H1 (cell line): ENCODE data around the gene TFDP1. TPM values are rescaled to one million over a fixed set of nuclear protein-coding genes. Genes with fewer than 3 reads are reported as not detected.

Experiments
- CTCF ChIA-PET: fragments of 300-600 bp; sonication (Branson Sonifier 250); formaldehyde crosslinking; loops from one replicate; lab custom pipeline; 2021; ENCODE audit not compliant: partially characterized antibody; lab: Charles Lee
- POLR2A ChIA-PET: fragments of 300-600 bp; sonication (Branson Sonifier 250); formaldehyde crosslinking; loops from one replicate; lab custom pipeline; 2021; ENCODE audit warnings: inconsistent platforms; ENCODE audit not compliant: partially characterized antibody; lab: Charles Lee
- DNase-seq, 2 experiments: peaks; one replicate each; pipeline versions ENCODE4 v3.0.0 to v3.0.0-alpha.2; 2010 to 2022; ENCODE audit warnings: low spot score in 2 of 2, low read depth in 1 of 2, mixed read lengths in 1 of 2
- FAIRE-seq: peaks from 2 replicates; lab custom pipeline; 2011; peaks lifted over from hg19 to GRCh38; lab: Jason Lieb, UNC
- H2AFZ ChIP-seq: 2 replicates; pipeline ENCODE4 v1.8.1; 2012; ENCODE audit warnings: low read length, inconsistent platforms
- H2AK5ac ChIP-seq: 2 replicates; pipeline ENCODE4 v1.6.1; 2013; ENCODE audit warnings: low read depth, low read length
- H2BK120ac ChIP-seq: replicated peaks from 2 replicates; pipeline ENCODE3; 2013; ENCODE audit warnings: low read depth, low read length, inconsistent platforms
- H2BK12ac ChIP-seq: 2 replicates; pipeline ENCODE4 v1.6.1; 2013; ENCODE audit warnings: low read depth, low read length
- H2BK15ac ChIP-seq: 2 replicates; pipeline ENCODE4 v1.6.1; 2013; ENCODE audit warnings: low read length
- H2BK20ac ChIP-seq: 2 replicates; pipeline ENCODE4 v1.6.1; 2013; ENCODE audit warnings: low read length
- H2BK5ac ChIP-seq: 2 replicates; pipeline ENCODE4 v1.6.1; 2013; ENCODE audit warnings: low read depth, low read length
- H3K14ac ChIP-seq: 2 replicates; pipeline ENCODE4 v1.6.1; 2013; ENCODE audit warnings: inconsistent platforms; ENCODE audit not compliant: insufficient read length
- H3K18ac ChIP-seq: 2 replicates; pipeline ENCODE4 v1.6.1; 2013; ENCODE audit warnings: low read length; ENCODE audit errors: extremely low read depth
- H3K23ac ChIP-seq: 2 replicates; pipeline ENCODE4 v1.6.1; 2013; ENCODE audit warnings: inconsistent platforms; ENCODE audit not compliant: insufficient read length
- H3K23me2 ChIP-seq: 2 replicates; pipeline ENCODE4 v1.6.1; 2013; ENCODE audit warnings: low read depth, low read length
- H3K27ac ChIP-seq: 2 replicates; pipeline ENCODE4 v1.6.1; 2011; ENCODE audit warnings: low read depth, low read length, inconsistent platforms
- H3K27me3 ChIP-seq, 4 experiments: replicated peaks in 1 of 4; 1 replicate in 1 of 4; 2 replicates in 3 of 4; pipeline versions ENCODE4 v1.6.1 to v1.8.1; 2011 to 2013; ENCODE audit warnings: low read length in 3 of 4, mild to moderate bottlenecking in 3 of 4, inconsistent platforms in 2 of 4, mixed read lengths in 2 of 4, moderate library complexity in 1 of 4; ENCODE audit not compliant: control insufficient read depth in 3 of 4, insufficient read depth in 3 of 4; ENCODE audit errors: extremely low read depth in 1 of 4
- H3K36me3 ChIP-seq, 4 experiments: 2 replicates each; pipeline versions ENCODE4 v1.6.1 to v1.8.1; 2011 to 2013; ENCODE audit warnings: mild to moderate bottlenecking in 4 of 4, low read length in 3 of 4, moderate library complexity in 2 of 4, control low read depth in 1 of 4, inconsistent platforms in 1 of 4; ENCODE audit not compliant: insufficient read depth in 4 of 4, control insufficient read depth in 2 of 4
- H3K4ac ChIP-seq: replicated peaks from 2 replicates; pipeline ENCODE3; 2013; ENCODE audit warnings: low read length, low read depth, mixed read lengths, inconsistent platforms; ENCODE audit not compliant: insufficient read length
- H3K4me1 ChIP-seq, 4 experiments: replicated peaks in 1 of 4; 1 replicate in 1 of 4; 2 replicates in 3 of 4; pipeline versions ENCODE4 v1.6.1 to v1.8.1; 2011 to 2013; ENCODE audit warnings: low read length in 3 of 4, inconsistent platforms in 2 of 4, mixed read lengths in 1 of 4; ENCODE audit not compliant: insufficient read depth in 4 of 4, control insufficient read depth in 3 of 4
- H3K4me2 ChIP-seq, 2 experiments: 2 replicates each; pipeline versions ENCODE4 v1.6.1 to v1.8.1; 2011 to 2013; ENCODE audit warnings: low read depth in 2 of 2, low read length in 2 of 2, control low read depth in 1 of 2, inconsistent platforms in 1 of 2, mild to moderate bottlenecking in 1 of 2; ENCODE audit not compliant: insufficient read depth in 1 of 2
- H3K4me3 ChIP-seq, 4 experiments: fragments of 200-600, 300-600 bp in 1 of 4; sonication (generic), shearing (Covaris generic), sonication (Bioruptor Twin) in 1 of 4; 2 replicates each; pipeline versions ENCODE4 v1.5.1 to v1.8.1; 2011 to 2016; ENCODE audit warnings: low read length in 4 of 4, low read depth in 3 of 4, control low read depth in 2 of 4, inconsistent platforms in 2 of 4, mild to moderate bottlenecking in 2 of 4, mixed read lengths in 1 of 4, moderate library complexity in 1 of 4; ENCODE audit not compliant: insufficient read depth in 2 of 4; ENCODE audit errors: extremely low read depth in 1 of 4
- H3K56ac ChIP-seq: replicated peaks from 2 replicates; pipeline ENCODE3; 2013; ENCODE audit warnings: low read depth, mild to moderate bottlenecking, mixed read lengths, low read length, inconsistent platforms; ENCODE audit not compliant: insufficient read length
- H3K79me1 ChIP-seq: 2 replicates; pipeline ENCODE4 v1.6.1; 2013; ENCODE audit warnings: low read depth, low read length, control low read depth
- H3K79me2 ChIP-seq, 2 experiments: 2 replicates each; pipeline versions ENCODE4 v1.6.1 to v1.8.1; 2012 to 2013; ENCODE audit warnings: low read length in 2 of 2, mild to moderate bottlenecking in 2 of 2, inconsistent platforms in 1 of 2; ENCODE audit not compliant: insufficient read depth in 2 of 2, control insufficient read depth in 1 of 2
- H3K9ac ChIP-seq, 4 experiments: replicated peaks in 1 of 4; 1 replicate in 1 of 4; 2 replicates in 3 of 4; pipeline versions ENCODE4 v1.6.1 to v1.8.1; 2011 to 2013; ENCODE audit warnings: low read depth in 3 of 4, low read length in 3 of 4, control low read depth in 2 of 4, mild to moderate bottlenecking in 2 of 4, moderate library complexity in 2 of 4, inconsistent platforms in 1 of 4; ENCODE audit errors: extremely low read depth in 1 of 4
- H3K9me3 ChIP-seq, 2 experiments: 2 replicates each; pipeline versions ENCODE4 v1.6.1 to v1.8.1; 2012 to 2013; ENCODE audit warnings: mild to moderate bottlenecking in 2 of 2, moderate library complexity in 2 of 2, control low read depth in 1 of 2, inconsistent platforms in 1 of 2, low read depth in 1 of 2, low read length in 1 of 2, mixed read lengths in 1 of 2; ENCODE audit not compliant: insufficient read depth in 2 of 2
- H4K20me1 ChIP-seq, 2 experiments: replicated peaks in 1 of 2; 2 replicates each; pipeline versions ENCODE3 to v1.8.1; 2011 to 2013; ENCODE audit warnings: inconsistent platforms in 2 of 2, low read length in 2 of 2, mild to moderate bottlenecking in 1 of 2; ENCODE audit not compliant: insufficient read depth in 2 of 2, control insufficient read depth in 1 of 2
- H4K5ac ChIP-seq: 2 replicates; pipeline ENCODE4 v1.6.1; 2013; ENCODE audit warnings: low read length, low read depth, mixed read lengths, inconsistent platforms; ENCODE audit not compliant: insufficient read length
- H4K8ac ChIP-seq: 2 replicates; pipeline ENCODE4 v1.8.0; 2013; ENCODE audit warnings: mild to moderate bottlenecking, moderate library complexity, low read length, inconsistent platforms; ENCODE audit not compliant: insufficient read depth; ENCODE audit errors: extremely low read depth
- H4K91ac ChIP-seq: replicated peaks from 2 replicates; pipeline ENCODE3; 2013; ENCODE audit warnings: low read length, mixed read lengths, inconsistent platforms; ENCODE audit not compliant: insufficient read length
- CREB1 ChIP-seq: IDR thresholded peaks from 2 replicates; pipeline ENCODE4 v1.6.1; 2012; ENCODE audit warnings: inconsistent platforms
- KDM1A ChIP-seq: fragments of 200-600, 300-600 bp; sonication (generic); IDR thresholded peaks from 2 replicates; pipeline ENCODE4 v1.7.1; 2016; ENCODE audit warnings: mild to moderate bottlenecking, low read length, borderline replicate concordance
- NRF1 ChIP-seq: IDR thresholded peaks from 2 replicates; pipeline ENCODE4 v1.6.1; 2011; ENCODE audit warnings: mild to moderate bottlenecking, low read depth, low read length, improper control_type of control experiment
- RBBP5 ChIP-seq: IDR thresholded peaks from 2 replicates; pipeline ENCODE4 v1.7.1; 2012; ENCODE audit warnings: low read depth, mild to moderate bottlenecking, inconsistent platforms, low read length, moderate library complexity, borderline replicate concordance
- RNF2 ChIP-seq: fragments of 200-900, 300-1000 bp; sonication (generic); IDR thresholded peaks from 2 replicates; pipeline ENCODE4 v1.7.1; 2016; ENCODE audit warnings: borderline replicate concordance, low read depth, mild to moderate bottlenecking, antibody characterized with exemption, low read length; ENCODE audit not compliant: poor library complexity, severe bottlenecking; ENCODE audit errors: missing control alignments
- SIX5 ChIP-seq: IDR thresholded peaks from 2 replicates; pipeline ENCODE4 v1.6.1; 2011; ENCODE audit warnings: mild to moderate bottlenecking, low read depth, low read length
- SP2 ChIP-seq: IDR thresholded peaks from 2 replicates; pipeline ENCODE4 v1.6.1; 2012; ENCODE audit warnings: mild to moderate bottlenecking, low read length, inconsistent platforms
- TAF7 ChIP-seq: optimal IDR thresholded peaks from 2 replicates; pipeline ENCODE3; 2011; ENCODE audit warnings: low read depth, mild to moderate bottlenecking, inconsistent platforms, low read length, moderate library complexity, borderline replicate concordance
- TEAD4 ChIP-seq: IDR thresholded peaks from 2 replicates; pipeline ENCODE4 v1.6.1; 2012; ENCODE audit warnings: low read depth, low read length, inconsistent platforms, mixed read lengths
- YY1 ChIP-seq: IDR thresholded peaks from 2 replicates; pipeline ENCODE4 v1.6.1; 2011; ENCODE audit warnings: low read depth, mild to moderate bottlenecking, low read length
- WGBS, 2 experiments: shearing (Covaris generic) in 1 of 2; methylation state at CpG; one replicate each; pipeline versions ENCODE4 v1.1.6 to v1.1.7; 2013 to 2015; ENCODE audit warnings: low lambda C conversion rate in 2 of 2, mixed read lengths in 2 of 2, inconsistent platforms in 1 of 2, low coverage in 1 of 2, missing lambda C conversion rate in 1 of 2; ENCODE audit not compliant: insufficient replicate concordance in 2 of 2, insufficient coverage in 1 of 2, insufficient read length in 1 of 2; ENCODE audit errors: extremely low coverage in 1 of 2, missing lambda C conversion rate in 1 of 2; 5-methylcytosine and 5-hydroxymethylcytosine counted together
- polyA plus RNA-seq, 7 experiments: library from polyadenylated mRNA; depleted of rRNA in 3 of 7; stranded (reverse) in 5 of 7; unstranded in 2 of 7; fragments of >200 nt in 5 of 7; fragments of 200-250 nt in 2 of 7; gene quantifications; 1 replicate in 5 of 7; 2 replicates in 1 of 7; 4 replicates in 1 of 7; pipeline versions ENCODE4 v1.2.1 to v1.2.3, GENCODE V29; 2011 to 2013; ENCODE audit warnings: missing spikeins in 2 of 7, mixed read lengths in 2 of 7
- total RNA-seq: library from RNA; stranded (reverse); fragmentation: NEBNext Ultra II Directional; extraction: Animal tissue kit (Norgen Biotek cat#: 25700); gene quantifications from 2 replicates; pipeline ENCODE4 v1.2.1, GENCODE V29; 2021
- TF ChIP-seq, protein P1 (sequence below): IDR thresholded peaks from 2 replicates; pipeline ENCODE4 v1.6.1; 2011; ENCODE audit warnings: low read depth, mild to moderate bottlenecking, low read length; ENCODE audit not compliant: insufficient read depth
- TF ChIP-seq, protein P2 (sequence below): IDR thresholded peaks from 2 replicates; pipeline ENCODE4 v1.6.1; 2012; ENCODE audit warnings: inconsistent platforms

Gene TFDP1
- total and polyA plus RNA-seq, 2 of the 8 experiments (the other 6 are each of a cell fraction or from before 2014, with no cell fraction given): 43.6 to 81.9 TPM

DNA sequence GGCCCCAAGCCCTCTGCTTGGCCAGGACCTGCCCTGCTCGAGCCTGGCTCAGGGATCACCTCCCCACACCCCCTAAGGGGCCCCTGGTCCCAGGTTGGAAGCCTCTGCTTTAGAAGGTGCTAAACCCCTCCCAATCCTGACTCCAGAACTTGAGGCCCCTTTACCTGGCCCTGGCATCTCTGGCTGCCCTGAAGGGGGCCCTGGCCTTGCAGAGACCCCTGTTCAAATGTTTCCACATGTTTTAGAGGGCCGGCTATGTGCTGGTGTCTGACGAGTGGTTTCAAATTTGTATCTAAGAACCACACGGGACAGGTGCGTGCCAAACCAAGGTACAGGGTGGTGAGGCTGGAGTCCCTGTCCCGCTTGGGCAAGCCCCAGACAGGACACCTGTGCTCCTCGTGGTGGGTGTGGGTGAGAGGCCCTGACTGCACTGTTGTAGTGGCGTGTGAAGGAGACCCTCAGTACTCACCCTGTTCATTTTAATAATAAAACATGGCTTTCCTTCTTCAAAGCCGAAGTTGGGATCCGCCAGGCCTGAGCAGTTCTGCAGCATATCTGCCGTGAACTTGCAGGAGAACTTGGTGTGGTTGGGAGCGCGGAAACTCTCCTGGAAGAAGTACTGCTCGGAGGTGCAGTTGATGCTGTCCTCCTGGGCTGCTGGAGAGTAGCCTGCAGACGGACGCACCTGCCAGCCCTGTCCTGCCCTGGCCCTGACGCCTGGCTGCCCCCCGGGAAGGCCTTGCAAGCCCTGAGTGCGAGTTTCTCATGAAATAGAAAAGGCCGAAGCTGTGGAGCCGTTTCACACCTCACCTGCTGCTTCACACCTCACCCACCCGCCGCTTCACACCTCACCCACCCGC, 68.1 kb downstream of the TFDP1 start:
- ChIA-PET POLR2A (interaction anchor here (0.7 to 1.0 kb wide), 2 partner anchors 10 to 38 kb away, joined by 3 read pairs; no protein-coding TSS in a partner anchor), CTCF (no interaction called here)
- Histone ChIP-seq H3K9ac (no peak overlapping the region), H3K79me1 (no peaks in the 10 kb centered on the region), H4K20me1 (no peaks in the 10 kb centered on the region), H2BK20ac (no peak overlapping the region), H3K4ac (no peak overlapping the region), H2AFZ (no peak overlapping the region), H3K9me3 (no peaks in the 10 kb centered on the region; a peak in 1 of 4 replicates), H3K79me2 (no peaks in the 10 kb centered on the region), H3K36me3 (no peaks in the 10 kb centered on the region), H3K23ac (no peak overlapping the region), H3K4me3 (no peak overlapping the region), H2BK120ac (no peak overlapping the region), H2BK15ac (no peak overlapping the region), H4K8ac (no peak overlapping the region), H3K4me2 (no peak overlapping the region), H2BK5ac (no peak overlapping the region), H3K18ac (no peak overlapping the region), H3K14ac (no peak overlapping the region), H3K4me1 (no peaks in the 10 kb centered on the region), H4K5ac (no peak overlapping the region), H2BK12ac (no peak overlapping the region; the same call in 1 of the 2 replicates), H3K56ac (no peak overlapping the region), H2AK5ac (no peak overlapping the region), H3K27ac (no peak overlapping the region), H3K27me3 (no peaks in the 10 kb centered on the region), H4K91ac (no peak overlapping the region), H3K23me2 (no peaks in the 10 kb centered on the region)
- FAIRE-seq: no peak
- DNase-seq: no peak
- WGBS, 2 experiments: 95% methylated on average over 16 of the region's 24 CpGs; no CpG with 5 or more reads in 1 of the 2 experiments
- TF ChIP-seq YY1 (no peak), SP2 (no peak), RNF2 (no peak), TEAD4 (no peak), KDM1A (no peak), SIX5 (no peak), NRF1 (no peak), TAF7 (no peak), RBBP5 (no peak), CREB1 (no peak)
- TF ChIP-seq, protein P1, sequence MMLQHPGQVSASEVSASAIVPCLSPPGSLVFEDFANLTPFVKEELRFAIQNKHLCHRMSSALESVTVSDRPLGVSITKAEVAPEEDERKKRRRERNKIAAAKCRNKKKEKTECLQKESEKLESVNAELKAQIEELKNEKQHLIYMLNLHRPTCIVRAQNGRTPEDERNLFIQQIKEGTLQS: no peak
- TF ChIP-seq, protein P2, sequence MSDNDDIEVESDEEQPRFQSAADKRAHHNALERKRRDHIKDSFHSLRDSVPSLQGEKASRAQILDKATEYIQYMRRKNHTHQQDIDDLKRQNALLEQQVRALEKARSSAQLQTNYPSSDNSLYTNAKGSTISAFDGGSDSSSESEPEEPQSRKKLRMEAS: no peak
